ENCODE results near the gene LEP.

The LEP gene

DNA sequence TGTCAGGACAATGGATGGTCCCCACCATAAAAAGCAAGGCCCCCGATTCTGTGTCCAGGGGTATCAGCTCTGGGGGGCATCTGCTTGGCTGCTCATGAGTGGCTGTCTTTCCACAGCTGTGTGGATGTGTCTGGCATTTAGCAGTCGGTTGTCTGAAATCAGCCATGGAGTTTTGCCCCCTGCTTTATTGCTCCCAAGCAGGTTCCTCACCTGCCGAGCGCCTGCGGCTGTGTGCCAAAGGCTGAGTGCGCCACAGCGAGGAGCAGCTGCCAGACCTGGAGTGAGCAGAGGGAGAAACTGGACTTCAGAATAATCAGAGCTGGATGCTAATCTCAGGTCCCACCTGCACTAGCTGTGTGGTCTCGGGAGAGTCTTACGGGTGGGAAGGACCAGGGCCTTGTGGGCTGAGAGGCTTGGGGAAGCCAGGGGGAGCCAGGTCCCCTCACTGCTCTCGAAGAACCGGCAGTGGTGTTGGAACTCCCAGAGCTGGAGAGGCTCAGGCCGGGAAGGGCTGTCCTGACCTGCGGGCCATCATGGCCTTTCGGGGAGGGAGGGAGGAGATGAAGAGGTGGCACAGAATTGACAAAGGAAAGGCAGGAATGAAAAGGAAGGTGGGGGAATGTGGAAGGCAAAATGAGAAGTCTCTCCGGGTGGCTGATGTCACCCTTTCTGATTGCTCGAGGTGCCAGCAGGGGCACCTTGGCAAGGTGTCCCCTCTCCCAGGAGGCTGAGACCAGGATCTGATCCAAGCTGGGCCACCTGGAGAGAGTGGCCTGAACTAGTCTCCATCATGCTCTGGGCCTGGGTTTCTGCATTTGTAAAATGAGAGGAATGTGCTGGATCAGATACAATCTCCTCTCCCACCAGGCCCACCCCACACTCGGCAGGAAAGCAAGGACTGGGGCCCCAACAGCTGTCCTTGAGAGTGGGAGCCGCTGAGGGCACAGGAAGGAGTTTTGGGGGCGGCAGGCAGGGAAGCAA, 30.2 kb upstream of the LEP start:
- Histone ChIP-seq H3K4me1 (ENCODE audit: control insufficient read depth in 1 of 2, insufficient read depth in 2 of 2, low read length in 2 of 2) (no peaks in the 10 kb centered on the region), H3K27ac (ENCODE audit: low read depth, low read length) (no peak overlapping the region), H3K4me3 (ENCODE audit: low read depth in 1 of 2, low read length in 2 of 2) (no peak overlapping the region), H3K9ac (ENCODE audit: low read depth in 1 of 2, low read length in 2 of 2) (no peak overlapping the region), H3K9me3 (ENCODE audit: control insufficient read depth in 1 of 2, low read length in 2 of 2) (no peaks in the 10 kb centered on the region), H3K36me3 (ENCODE audit: control insufficient read depth in 1 of 2, insufficient read depth in 2 of 2, low read length in 2 of 2) (no peaks in the 10 kb centered on the region), H3K27me3 (ENCODE audit: control insufficient read depth in 1 of 2, insufficient read depth in 2 of 2, low read length in 2 of 2) (peaks cover 11 to 17% of the 10 kb centered on the region in 2 donors)

DNA sequence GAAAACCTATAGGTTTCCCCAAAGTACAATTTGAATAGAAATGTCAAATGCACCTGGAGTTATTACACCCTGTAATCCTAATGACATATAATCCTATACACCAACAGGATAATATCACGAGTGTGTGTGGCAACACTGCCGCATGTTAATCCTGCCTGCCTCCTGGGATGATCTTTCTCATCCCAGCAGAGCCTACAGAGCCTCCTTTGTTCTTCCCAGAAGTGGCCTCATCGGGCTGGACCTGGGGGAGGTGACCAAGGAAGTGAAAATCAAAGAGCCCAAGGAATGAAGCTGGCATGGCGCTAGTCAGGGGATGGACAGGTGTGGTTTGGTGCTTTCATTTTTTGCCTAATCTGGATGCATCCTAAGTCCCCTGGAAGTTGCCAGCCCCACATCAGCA, 29.5 kb upstream of the LEP start:
- H3K4me1 ChIP-seq (ENCODE audit: control insufficient read depth in 1 of 2, insufficient read depth in 2 of 2, low read length in 2 of 2): no peaks in the 10 kb centered on the region
- H3K9ac ChIP-seq (ENCODE audit: low read depth in 1 of 2, low read length in 2 of 2): no peak overlapping the region
- no peak overlapping the region for H3K27ac ChIP-seq (ENCODE audit: low read depth, low read length)
- peaks cover 11 to 12% of the 10 kb centered on the region in 2 donors for H3K27me3 ChIP-seq (ENCODE audit: control insufficient read depth in 1 of 2, insufficient read depth in 2 of 2, low read length in 2 of 2)
- H3K36me3 ChIP-seq (ENCODE audit: control insufficient read depth in 1 of 2, insufficient read depth in 2 of 2, low read length in 2 of 2): no peaks in the 10 kb centered on the region
- no peaks in the 10 kb centered on the region for H3K9me3 ChIP-seq (ENCODE audit: control insufficient read depth in 1 of 2, low read length in 2 of 2)
- H3K4me3 ChIP-seq (ENCODE audit: low read depth in 1 of 2, low read length in 2 of 2): no peak overlapping the region

DNA sequence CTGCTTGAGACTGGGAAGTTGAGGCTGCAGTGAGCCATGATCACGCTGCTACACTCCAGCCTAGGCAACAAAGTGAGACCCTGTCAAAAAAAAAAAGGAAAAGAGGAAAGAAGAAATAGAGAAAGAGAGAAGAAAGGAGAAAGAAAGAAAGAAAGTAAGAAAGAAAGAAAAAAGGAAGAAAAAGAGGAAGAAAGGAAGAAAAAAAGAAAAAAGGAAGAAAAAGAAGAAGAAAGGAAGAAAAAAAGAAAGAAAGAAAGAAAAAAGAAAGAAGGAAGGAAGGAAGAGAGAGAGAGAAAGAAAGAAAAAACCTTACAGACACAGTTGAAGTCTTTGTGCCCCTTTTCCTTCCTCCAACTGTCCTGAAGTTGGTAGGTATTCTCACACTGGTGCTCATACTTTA, 26.6 kb upstream of the LEP start:
- H3K27ac ChIP-seq (ENCODE audit: low read depth, low read length): no peak overlapping the region
- H3K9me3 ChIP-seq (ENCODE audit: control insufficient read depth in 1 of 2, low read length in 2 of 2): no peaks in the 10 kb centered on the region
- H3K4me1 ChIP-seq (ENCODE audit: control insufficient read depth in 1 of 2, insufficient read depth in 2 of 2, low read length in 2 of 2): no peaks in the 10 kb centered on the region
- H3K27me3 ChIP-seq (ENCODE audit: control insufficient read depth in 1 of 2, insufficient read depth in 2 of 2, low read length in 2 of 2): peaks cover 3 to 6% of the 10 kb centered on the region in 2 donors
- H3K36me3 ChIP-seq (ENCODE audit: control insufficient read depth in 1 of 2, insufficient read depth in 2 of 2, low read length in 2 of 2): no peaks in the 10 kb centered on the region
- no peak overlapping the region for H3K9ac ChIP-seq (ENCODE audit: low read depth in 1 of 2, low read length in 2 of 2)
- H3K4me3 ChIP-seq (ENCODE audit: low read depth in 1 of 2, low read length in 2 of 2): no peak overlapping the region

DNA sequence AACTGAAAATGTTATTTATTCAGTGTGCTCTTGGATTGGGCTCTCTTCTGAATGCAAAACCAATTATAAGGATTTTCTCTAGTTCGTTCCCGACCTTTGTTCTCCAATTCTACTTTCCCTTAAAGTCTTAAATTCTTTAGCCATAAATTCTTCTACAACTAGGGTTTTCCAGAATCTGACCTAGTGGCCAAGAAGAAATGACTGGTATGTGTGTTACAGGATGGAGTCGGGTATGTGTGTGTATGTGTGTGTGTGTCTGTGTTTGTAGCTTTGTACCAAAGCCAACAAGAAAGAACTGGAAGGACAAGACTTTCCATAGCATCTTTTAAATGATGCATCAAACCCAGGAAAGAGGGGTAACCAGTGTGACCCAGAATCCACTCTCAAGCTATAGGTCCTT, 25.8 kb upstream of the LEP start:
- Histone ChIP-seq H3K9me3 (ENCODE audit: control insufficient read depth in 1 of 2, low read length in 2 of 2) (no peaks in the 10 kb centered on the region), H3K4me1 (ENCODE audit: control insufficient read depth in 1 of 2, insufficient read depth in 2 of 2, low read length in 2 of 2) (no peaks in the 10 kb centered on the region), H3K4me3 (ENCODE audit: low read depth in 1 of 2, low read length in 2 of 2) (no peak overlapping the region), H3K27ac (ENCODE audit: low read depth, low read length) (no peak overlapping the region), H3K9ac (ENCODE audit: low read depth in 1 of 2, low read length in 2 of 2) (no peak overlapping the region), H3K36me3 (ENCODE audit: control insufficient read depth in 1 of 2, insufficient read depth in 2 of 2, low read length in 2 of 2) (no peaks in the 10 kb centered on the region), H3K27me3 (ENCODE audit: control insufficient read depth in 1 of 2, insufficient read depth in 2 of 2, low read length in 2 of 2) (peaks cover 3 to 10% of the 10 kb centered on the region in 2 donors)

DNA sequence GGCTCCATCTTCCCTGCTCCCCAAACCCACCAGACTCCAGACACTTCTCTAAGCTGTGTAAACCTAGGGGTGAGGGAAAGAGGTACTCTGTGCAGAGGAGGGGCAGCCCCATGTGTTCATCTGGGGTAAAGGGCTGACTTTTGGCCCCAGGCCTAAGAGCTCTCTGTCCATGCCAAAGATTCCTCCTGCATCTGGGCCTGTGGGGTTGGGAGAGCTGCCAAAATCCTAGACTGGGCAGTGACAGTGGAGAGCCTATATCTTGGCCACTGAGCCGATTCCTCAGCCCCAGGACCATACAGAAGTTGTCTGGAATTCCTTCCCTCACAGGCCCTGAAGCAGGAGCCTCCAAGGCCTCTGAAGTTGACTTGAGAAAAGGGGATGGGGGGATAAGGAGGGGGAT, 25.3 kb upstream of the LEP start:
- H3K36me3 ChIP-seq (ENCODE audit: control insufficient read depth in 1 of 2, insufficient read depth in 2 of 2, low read length in 2 of 2): no peaks in the 10 kb centered on the region
- no peak overlapping the region for H3K4me3 ChIP-seq (ENCODE audit: low read depth in 1 of 2, low read length in 2 of 2)
- H3K4me1 ChIP-seq (ENCODE audit: control insufficient read depth in 1 of 2, insufficient read depth in 2 of 2, low read length in 2 of 2): no peaks in the 10 kb centered on the region
- no peak overlapping the region for H3K27ac ChIP-seq (ENCODE audit: low read depth, low read length)
- no peak overlapping the region for H3K9ac ChIP-seq (ENCODE audit: low read depth in 1 of 2, low read length in 2 of 2)
- H3K27me3 ChIP-seq (ENCODE audit: control insufficient read depth in 1 of 2, insufficient read depth in 2 of 2, low read length in 2 of 2): peaks cover 3 to 7% of the 10 kb centered on the region in 2 donors
- H3K9me3 ChIP-seq (ENCODE audit: control insufficient read depth in 1 of 2, low read length in 2 of 2): no peaks in the 10 kb centered on the region

DNA sequence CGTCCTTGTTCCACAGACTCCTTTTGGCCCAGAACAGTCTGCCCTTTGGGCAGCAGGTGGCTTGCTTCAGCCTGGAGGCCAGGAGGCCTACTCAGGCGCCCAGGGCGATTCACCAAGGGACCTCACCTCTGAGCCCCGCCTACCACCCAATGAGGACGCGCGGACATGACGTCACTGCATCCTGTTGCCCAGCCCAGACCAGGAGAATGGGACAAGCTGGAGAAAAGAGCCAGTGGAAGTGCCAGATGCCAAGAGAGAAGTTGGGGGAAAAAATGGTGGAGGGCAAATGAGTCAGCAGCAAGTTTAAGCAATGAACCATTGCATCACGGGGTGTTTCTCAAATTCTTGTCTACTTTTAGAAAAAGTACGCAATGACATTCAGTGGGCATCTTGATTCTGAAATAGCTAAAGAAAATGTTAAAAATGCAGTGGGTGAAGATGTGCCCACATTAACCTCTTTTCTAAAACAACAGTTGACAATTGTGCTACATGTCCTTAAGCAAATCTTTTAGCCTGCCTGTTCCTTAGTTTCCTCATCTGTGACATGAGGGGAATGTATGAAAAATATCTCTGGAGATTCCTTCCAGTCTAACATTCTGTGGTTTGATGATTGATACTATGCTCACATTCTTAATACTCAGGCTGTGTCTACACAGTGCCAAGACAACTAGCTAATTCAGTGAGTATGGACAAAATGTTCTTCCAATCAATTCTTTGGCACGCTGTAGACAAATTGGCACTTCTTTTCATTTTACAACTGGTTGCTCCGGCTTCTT, 23.9 kb upstream of the LEP start:
- Histone ChIP-seq H3K9ac (ENCODE audit: low read depth in 1 of 2, low read length in 2 of 2) (no peak overlapping the region), H3K27me3 (ENCODE audit: control insufficient read depth in 1 of 2, insufficient read depth in 2 of 2, low read length in 2 of 2) (peaks cover 0 to 4% of the 10 kb centered on the region in 2 donors), H3K9me3 (ENCODE audit: control insufficient read depth in 1 of 2, low read length in 2 of 2) (no peaks in the 10 kb centered on the region), H3K4me3 (ENCODE audit: low read depth in 1 of 2, low read length in 2 of 2) (no peak overlapping the region), H3K4me1 (ENCODE audit: control insufficient read depth in 1 of 2, insufficient read depth in 2 of 2, low read length in 2 of 2) (no peaks in the 10 kb centered on the region), H3K27ac (ENCODE audit: low read depth, low read length) (no peak overlapping the region), H3K36me3 (ENCODE audit: control insufficient read depth in 1 of 2, insufficient read depth in 2 of 2, low read length in 2 of 2) (no peaks in the 10 kb centered on the region)

DNA sequence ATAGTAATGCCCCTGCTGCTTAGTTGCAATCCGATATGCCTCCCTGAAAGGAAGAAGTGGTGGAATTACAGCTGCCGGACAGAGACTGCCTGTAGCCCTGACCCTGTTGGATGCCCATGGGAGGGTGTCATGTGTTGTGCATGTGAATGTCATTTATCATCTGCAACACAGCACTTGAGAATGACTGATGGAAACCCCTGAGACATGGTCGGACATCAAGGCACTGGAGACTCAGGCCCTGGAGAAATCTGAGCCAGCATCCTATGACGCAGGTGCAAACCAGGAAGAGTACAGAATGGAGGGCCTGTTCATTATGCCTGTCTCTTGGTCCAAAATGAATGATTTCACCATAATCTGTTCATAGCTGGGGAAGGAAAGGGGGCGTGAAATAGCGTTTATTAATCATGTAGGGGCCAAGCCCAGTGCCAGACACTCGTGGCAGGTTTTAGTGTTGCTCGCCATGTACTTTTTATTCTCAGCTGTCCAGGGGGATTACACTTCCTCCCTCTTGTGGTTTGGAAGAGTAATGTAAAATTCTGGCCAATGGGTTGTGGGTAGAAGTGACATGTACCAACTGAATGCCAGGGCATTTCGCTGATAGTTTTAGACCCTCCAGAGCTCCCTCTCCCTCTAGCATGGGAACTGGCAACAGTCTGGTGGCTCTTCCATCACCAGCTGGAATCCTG, 23.0 kb upstream of the LEP start:
- no peaks in the 10 kb centered on the region for H3K36me3 ChIP-seq (ENCODE audit: control insufficient read depth in 1 of 2, insufficient read depth in 2 of 2, low read length in 2 of 2)
- H3K9me3 ChIP-seq (ENCODE audit: control insufficient read depth in 1 of 2, low read length in 2 of 2): no peaks in the 10 kb centered on the region
- H3K4me1 ChIP-seq (ENCODE audit: control insufficient read depth in 1 of 2, insufficient read depth in 2 of 2, low read length in 2 of 2): no peaks in the 10 kb centered on the region
- no peak overlapping the region for H3K27ac ChIP-seq (ENCODE audit: low read depth, low read length)
- H3K9ac ChIP-seq (ENCODE audit: low read depth in 1 of 2, low read length in 2 of 2): no peak overlapping the region
- H3K4me3 ChIP-seq (ENCODE audit: low read depth in 1 of 2, low read length in 2 of 2): no peak overlapping the region
- peaks cover 0 to 4% of the 10 kb centered on the region in 2 donors for H3K27me3 ChIP-seq (ENCODE audit: control insufficient read depth in 1 of 2, insufficient read depth in 2 of 2, low read length in 2 of 2)

DNA sequence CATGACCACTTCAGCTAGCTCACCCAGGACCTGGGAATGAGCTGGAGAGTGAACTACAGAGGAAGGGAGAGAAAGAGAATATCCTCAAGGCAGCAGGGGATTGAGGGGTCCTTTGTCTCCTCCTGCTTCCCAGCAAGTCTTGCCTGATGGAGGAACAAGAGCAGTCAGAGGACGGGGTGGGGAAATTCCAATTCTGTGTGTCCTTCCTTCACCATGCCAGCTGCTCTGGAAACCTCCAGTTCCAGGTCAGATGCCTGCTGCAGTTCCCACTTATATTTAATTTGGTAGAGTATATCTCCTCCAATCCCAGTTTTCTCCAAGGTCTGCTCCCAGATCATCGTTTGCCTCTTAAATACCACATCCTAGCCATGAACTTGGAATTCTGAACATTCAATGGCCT, 21.4 kb upstream of the LEP start:
- Histone ChIP-seq H3K9me3 (ENCODE audit: control insufficient read depth in 1 of 2, low read length in 2 of 2) (no peaks in the 10 kb centered on the region), H3K4me1 (ENCODE audit: control insufficient read depth in 1 of 2, insufficient read depth in 2 of 2, low read length in 2 of 2) (no peaks in the 10 kb centered on the region), H3K27ac (ENCODE audit: low read depth, low read length) (no peak overlapping the region), H3K4me3 (ENCODE audit: low read depth in 1 of 2, low read length in 2 of 2) (no peak overlapping the region), H3K36me3 (ENCODE audit: control insufficient read depth in 1 of 2, insufficient read depth in 2 of 2, low read length in 2 of 2) (no peaks in the 10 kb centered on the region), H3K9ac (ENCODE audit: low read depth in 1 of 2, low read length in 2 of 2) (no peak overlapping the region), H3K27me3 (ENCODE audit: control insufficient read depth in 1 of 2, insufficient read depth in 2 of 2, low read length in 2 of 2) (peaks cover 0 to 4% of the 10 kb centered on the region in 2 donors)

DNA sequence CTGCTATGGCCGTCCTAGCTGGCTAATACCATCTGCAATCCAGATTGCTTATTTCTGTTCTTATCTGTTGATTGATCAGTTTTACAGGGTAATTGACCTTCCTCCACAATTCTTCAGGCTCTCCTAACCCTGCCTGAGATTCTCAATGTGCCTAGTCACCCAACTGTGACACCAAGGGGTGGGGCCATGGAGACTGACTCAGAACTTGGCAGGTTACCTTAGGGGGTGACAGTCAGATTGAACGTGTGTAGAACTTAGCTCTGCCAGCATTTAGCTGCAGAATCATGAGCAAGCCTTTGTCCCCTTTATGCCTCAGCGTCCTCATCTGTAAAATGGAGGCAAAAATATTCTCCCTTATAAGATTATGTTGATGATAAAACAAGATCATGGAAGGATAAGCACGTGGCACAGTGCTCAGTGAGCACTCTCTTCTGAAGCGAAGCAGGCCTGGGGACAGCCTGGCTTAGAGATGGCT, 19.1 kb upstream of the LEP start:
- Histone ChIP-seq H3K4me3 (ENCODE audit: low read depth in 1 of 2, low read length in 2 of 2) (no peak overlapping the region), H3K27ac (ENCODE audit: low read depth, low read length) (no peak overlapping the region), H3K9me3 (ENCODE audit: control insufficient read depth in 1 of 2, low read length in 2 of 2) (no peaks in the 10 kb centered on the region), H3K9ac (ENCODE audit: low read depth in 1 of 2, low read length in 2 of 2) (no peak overlapping the region), H3K4me1 (ENCODE audit: control insufficient read depth in 1 of 2, insufficient read depth in 2 of 2, low read length in 2 of 2) (no peaks in the 10 kb centered on the region), H3K36me3 (ENCODE audit: control insufficient read depth in 1 of 2, insufficient read depth in 2 of 2, low read length in 2 of 2) (no peaks in the 10 kb centered on the region), H3K27me3 (ENCODE audit: control insufficient read depth in 1 of 2, insufficient read depth in 2 of 2, low read length in 2 of 2) (peaks cover 0 to 6% of the 10 kb centered on the region in 2 donors)
